GM19372 (cell line): ENCODE data around the gene OBSL1.

Experiments used
- ATAC-seq: cut with Tn5 transposase; IDR thresholded peaks from one replicate; pipeline ENCODE4 v1.9.1; 2021; ENCODE audit warnings: mild to moderate bottlenecking, low read depth, moderate library complexity; ENCODE audit not compliant: unreplicated experiment

The OBSL1 gene

DNA sequence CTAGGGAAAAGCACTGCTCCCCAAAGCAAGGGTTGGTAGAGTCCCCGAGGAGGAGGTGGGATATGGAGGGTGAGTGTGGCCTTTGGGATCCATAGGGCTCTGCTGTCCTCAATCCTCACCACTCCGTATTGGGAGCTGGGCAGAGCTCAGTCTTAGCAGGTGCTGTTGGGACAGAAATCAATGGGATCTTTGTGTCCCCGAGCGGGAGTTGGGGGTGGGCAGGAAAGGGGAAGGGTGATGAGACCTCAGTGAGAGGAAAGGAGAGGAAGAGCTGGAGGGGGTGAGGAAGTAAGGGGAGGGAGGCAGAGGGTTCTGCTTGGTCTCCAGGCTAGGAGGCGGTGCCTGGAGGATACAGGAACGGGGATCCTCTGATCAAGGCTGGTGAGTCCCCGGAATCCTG is 54.5 kb downstream of the OBSL1 start:
- no peak for ATAC-seq

DNA sequence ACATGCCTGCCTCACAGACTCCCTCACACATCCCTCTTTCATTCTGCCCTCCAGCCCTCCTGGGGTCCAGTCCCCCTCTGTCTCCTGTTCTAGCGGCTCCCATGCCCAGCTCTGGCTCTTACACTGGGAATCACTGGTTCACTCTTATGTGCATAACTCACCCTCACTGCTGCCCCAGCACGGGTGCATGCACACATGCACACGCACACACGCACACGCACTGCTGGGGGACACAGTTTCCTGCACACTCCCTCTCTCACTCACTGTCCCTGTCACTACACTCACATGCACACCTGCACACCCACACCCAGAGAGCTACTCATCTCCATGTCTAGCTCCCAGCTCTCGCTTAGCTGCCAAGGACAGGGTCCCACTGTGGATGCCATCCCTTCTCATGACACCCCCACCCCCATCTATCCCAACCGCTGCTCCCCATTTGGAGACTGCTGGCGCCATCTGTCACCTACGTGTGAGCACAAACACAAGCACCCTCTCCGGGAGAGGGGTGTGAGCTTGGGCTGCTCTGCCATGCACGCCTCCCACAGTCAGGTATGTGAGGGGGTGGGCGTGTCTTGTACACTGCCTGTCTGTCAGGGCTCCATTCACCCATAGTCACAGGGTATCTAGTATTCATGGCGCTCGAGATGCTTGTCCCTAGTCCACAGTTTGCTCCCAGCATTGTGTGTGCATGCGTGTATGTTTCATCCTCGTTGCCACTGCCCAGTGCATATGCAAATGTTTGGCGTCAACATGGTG is 55.3 kb downstream of the OBSL1 start:
- ATAC-seq: no peak

DNA sequence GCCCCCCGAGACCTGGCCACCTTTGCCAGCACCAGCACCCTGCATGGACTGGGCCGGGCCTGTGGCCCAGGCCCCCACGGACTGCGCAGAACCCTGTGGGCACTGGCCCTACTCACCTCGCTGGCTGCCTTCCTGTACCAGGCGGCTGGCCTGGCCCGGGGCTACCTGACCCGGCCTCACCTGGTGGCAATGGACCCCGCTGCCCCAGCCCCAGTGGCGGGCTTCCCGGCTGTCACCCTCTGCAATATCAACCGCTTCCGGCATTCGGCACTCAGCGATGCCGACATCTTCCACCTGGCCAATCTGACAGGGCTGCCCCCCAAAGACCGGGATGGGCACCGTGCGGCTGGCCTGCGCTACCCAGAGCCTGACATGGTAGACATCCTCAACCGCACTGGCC is 56.5 kb downstream of the OBSL1 start:
- no peak for ATAC-seq

DNA sequence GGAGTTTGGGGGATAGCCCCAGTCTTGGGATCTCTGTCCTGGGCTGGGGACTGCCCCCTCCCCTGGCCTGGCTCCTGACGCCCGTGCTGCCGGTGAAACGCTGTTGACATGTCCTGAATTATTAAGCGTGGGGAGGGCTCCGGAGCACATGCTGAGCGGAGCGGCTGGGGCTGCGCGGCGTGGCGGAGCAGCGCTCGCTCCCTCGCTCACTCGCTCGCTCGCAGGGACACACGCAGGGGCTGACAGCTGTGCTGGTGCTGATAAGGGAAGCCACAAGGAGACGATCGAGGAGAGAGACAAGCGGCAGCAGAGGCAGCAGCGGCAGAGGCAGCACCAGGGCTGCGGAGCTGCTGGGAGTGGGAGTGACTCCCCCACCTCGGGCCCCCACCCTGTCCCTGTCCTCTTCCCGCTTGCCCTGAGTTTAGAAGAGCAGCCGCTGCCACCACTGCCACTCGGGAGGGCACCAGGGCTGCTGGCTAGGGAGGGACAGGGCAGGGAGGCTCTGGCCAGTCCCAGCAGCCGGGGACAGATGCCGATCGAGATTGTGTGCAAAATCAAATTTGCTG is 57.1 kb downstream of the OBSL1 start, which contains the start of gene ASIC4:
Gene ASIC4 (plus strand): TSS at position 287 of the 566 bp plus-strand sequence. CDS start 243 bp downstream, at position 530.
- no peak for ATAC-seq

DNA sequence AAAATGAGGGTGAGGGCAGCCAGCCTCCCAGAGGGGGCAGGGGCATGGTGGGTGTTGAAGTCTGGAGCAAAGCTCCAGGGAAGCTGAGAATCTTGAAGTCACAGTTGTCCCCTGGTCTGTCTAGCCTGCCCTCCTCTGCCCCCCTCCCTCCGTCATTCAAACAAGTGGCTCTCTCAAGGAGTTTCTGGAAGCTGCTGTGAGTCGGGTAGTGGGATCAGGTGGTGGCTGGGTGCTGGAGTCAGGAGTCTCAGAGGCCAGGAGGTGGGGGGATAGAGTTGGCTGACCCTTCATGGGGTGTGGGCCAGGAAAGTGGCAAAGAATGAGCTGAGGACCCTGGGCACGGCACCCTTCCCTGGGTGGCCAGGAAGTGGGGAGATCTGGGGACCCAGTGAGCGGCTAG is 57.6 kb downstream of the OBSL1 start:
- no peak for ATAC-seq

DNA sequence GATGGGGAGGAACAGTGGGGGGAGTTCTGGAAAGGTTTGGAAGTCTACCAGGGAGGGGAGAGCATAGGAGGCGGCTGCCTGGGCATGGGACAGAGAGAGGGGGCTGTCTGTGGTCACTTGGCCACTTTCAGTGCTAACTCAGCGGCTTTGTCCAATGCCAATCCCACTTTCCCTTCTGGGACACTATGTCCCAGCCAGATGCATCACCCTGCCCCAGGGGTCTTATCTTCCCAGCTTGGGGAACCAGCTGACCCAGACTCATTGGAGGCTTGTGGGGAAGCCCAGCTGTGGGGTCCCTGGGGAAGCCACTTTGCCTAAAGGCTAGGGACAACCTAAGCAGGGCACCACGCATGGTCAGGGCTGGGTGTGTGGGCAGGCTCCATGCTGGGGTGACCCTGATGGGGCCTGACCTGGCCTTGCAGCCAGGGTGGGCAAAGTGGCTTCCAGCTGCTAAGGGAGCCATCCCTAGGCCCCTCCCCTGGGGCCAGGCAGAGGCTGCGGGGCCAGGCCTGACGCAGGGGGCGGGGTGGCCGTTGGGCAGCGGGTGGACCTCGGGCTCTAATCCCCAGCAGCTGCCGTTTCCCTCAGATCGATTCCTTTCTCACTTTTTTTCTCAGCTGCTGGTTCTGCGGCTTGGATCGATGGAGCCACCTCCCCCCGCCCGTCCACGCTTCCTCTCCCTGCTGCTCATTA is 58.7 kb downstream of the OBSL1 start:
- ATAC-seq: no peak

DNA sequence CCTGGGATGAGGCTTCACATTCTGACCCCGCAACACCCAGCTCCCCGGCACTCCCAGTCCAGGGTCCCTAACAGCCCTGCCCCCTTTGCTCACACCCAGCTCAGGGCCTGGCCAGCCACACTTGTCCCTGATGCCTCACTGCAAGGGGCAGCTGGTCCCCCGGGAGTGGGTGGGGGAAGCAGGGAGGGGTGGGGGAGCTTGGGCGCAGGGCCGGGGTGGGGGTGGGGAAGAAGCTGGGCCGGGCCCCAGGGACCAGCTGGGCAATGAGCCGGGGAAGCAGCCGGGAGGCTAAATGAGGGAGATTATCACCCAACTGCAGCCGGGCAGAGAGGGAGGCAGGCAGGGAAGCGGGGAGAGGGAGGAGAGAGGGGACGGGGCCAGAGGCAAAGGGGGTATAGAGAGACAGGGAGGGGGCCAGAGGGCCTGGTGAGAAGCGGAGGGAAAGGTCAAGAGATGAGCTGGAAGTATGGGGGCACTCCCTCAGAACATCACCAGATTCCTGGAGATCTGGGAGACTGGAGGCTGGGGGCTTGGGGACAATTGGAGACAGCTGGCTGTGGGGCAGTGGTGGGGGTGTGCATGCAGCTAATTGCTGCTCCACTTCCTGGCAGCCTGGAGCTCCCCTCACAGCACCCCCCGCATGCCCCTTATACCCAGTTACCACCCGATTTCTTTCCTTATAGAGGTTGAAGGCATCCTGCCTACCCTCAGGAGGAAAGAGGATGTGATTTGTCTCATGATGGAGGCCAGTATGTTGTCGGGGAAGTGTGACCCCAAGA is 59.6 kb downstream of the OBSL1 start:
- ATAC-seq: no peak

DNA sequence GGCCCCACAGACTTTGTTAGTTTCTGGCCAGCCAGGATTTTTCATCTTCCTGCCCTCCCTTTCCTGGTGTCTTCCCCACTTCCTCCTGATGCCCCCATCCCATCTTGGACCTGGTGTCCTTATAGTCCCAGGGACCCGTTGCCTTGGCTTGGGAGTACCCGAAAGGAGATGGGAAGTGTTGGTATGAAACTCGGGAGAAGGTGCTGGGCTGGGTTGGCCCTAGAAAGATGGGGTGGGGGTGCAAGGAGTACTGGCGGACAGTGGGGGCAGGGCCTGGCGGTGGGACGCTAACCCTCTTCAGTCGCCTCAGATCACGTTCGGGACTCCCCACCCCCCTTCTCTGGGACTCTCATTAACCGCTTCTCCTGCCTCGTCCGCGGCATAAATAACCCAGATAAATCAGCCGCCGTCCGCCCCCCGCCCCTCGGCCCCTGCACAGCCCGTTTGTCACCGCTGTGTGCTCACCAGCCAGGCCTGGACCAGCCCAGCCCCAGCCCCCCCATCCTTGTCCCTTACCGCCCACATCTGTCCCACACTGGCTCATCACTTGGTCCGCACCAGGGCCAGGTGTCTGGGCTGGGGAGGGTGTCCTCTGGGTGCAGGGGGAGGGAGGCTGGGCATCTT is 60.7 kb downstream of the OBSL1 start:
- ATAC-seq: no peak

DNA sequence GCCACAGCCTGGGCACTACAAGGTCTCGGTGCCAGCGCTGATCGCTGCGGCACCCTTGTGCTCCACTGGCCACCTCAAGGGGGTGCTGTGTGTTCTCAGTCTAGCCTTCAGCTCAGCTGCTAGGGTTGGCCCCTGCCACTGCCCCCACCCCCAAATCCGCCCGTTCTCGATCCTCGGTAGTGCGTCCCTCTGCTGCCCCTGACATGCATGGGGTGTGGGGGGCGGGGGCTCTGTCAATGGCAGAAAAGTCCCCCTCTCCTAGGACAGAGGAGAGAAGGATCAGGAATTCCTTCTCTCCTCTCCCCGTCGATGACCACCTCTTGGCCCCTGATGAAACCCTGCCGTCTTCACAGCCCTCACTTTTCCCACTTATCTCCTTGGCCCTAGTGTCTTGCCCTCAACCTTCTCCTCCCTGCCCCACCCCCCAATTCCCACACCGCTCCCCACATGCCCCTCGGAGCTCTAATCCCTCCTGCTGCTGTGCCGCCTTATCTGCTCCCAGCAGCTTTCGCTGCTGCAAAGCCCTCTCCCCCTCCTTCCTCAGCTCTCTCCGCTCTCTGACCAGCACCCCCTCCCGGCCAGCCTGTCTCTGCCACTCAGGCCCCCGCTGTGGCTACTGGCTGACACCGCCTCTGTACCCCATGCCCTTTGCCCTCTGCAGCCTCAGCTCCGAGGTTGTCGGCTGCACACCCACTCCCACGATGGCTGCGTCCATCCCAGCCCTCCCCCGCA is 61.4 kb downstream of the OBSL1 start:
- ATAC-seq: peak; percentile 56

DNA sequence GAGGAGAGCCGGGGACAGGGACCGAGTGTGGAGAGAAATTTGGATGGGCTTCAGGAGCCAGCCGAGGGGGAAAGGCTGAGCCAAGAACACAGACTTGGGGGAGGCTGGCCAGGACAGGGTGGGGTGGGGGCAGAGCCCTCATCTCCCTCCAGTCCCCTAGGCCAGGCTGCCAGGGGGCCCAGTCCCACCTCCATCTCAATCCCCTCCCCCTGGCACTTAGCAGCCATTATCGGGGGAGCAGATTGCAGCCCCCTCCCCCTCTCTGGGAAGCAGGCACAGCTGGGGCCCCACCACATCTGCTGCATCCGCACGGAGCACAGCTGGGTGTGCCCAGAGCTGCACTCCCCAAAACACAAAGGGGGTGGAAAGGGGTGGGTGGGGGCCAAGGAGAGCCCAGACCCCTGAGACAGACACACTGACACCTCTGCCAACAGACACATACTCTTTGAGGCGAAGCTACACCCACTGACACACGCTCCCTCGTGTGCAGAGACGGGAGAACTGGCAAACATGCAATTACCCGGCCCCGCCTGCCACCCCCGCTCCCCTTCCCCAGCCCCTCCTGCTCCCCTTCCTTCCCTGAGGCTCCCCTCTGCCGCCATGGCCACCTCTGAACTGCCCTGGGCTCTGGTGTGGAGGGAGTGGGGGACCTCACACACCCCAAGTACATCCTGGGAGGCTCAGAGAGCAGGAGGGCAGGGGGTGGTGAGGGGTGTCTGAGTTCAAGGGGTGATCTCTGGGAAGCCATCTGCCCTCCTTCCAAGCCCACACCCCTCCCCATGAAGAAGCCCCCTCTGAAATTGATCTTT is 62.2 kb downstream of the OBSL1 start:
- ATAC-seq: peak; percentile 12

DNA sequence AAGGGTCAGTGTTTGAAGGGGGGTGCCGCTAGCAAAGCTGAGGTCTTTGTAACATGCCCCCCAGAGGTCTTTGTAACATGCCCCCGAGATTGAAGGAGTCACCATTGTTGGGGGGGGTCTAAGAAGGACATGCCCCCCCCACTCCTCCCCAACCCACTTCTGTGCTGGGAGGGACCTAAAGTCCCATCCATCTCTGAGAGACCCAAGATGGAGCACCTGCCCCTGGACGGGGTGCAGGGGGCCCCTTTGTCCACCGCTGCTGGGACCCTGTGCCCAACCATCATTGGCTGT is 63.0 kb downstream of the OBSL1 start:
- no peak for ATAC-seq

DNA sequence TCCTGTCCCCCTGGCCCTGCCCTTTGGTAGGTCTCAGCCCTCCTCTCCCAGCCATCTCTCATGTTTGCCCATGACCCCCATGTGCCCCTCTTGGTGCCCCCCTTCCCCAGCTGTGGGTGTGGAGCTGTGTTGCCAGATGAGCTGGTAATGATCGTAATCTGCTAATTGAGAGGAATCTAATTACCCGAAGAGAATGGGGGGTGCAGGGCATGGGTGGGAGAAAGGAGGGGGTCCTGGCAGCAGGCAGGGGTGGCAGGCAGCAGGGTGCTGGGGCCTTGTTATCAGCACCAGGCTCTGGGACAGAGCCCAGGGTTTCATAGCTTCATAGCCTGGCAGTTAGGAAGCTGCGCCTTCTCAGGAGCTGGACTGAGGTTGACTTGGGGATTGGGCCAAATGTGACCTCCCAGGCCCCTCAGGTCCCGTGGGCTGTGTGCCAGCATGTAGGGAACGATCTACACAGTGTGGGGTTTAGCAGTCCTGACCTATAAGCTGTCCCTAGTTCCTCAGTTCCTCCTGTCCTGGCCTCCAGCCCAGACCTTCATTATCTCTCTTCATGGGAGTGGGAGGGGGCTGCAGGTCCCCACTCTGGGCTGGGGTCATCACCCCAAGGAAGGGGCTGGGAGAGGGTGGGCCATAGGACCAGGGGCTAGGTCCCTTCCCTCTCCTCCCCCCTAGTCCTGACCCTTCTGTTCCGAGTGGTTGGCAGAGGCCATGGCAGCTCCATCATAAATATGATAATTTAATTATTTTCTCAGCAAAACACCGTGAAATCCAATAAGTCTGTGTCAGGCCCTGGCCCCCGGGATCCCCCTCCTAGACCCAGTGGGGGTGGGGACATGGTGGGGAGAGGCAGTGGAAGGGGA is 63.5 kb downstream of the OBSL1 start:
- ATAC-seq: no peak

DNA sequence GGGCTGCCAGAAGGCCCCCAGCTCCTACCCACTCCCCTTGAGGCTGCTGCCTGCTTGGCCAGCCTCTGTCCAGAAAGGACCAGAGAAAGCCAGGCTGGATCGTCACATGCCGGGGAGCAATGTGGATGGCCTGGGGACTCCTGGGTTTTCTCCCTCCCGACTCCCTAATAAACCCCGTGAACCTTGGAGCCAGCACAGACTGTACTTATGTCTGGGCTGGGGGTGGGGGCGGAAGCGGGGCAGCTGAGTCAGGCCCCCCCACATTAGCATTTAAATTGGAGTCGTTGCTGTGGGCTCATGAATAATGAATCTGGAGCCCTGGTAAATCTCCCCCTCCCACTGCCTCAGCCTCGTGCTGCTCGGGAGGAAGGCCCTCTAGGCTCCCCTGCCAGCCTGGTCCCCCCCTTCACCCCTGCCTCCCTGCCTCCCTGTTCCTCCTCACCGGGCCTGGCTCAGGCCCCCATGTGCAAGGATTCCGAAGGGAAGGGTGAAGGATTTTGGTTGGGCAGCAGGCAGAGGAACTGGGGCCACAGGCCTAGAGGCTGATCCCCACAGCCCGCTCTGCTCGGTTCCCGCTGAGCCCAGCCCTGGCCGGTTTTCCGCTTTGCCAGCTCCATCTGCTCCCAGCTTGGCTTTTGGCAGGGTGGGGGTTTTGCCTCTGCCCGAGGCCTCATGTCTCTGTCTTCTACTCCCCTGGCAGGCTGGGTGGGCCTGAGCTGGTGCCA is 64.4 kb downstream of the OBSL1 start:
- no peak for ATAC-seq

DNA sequence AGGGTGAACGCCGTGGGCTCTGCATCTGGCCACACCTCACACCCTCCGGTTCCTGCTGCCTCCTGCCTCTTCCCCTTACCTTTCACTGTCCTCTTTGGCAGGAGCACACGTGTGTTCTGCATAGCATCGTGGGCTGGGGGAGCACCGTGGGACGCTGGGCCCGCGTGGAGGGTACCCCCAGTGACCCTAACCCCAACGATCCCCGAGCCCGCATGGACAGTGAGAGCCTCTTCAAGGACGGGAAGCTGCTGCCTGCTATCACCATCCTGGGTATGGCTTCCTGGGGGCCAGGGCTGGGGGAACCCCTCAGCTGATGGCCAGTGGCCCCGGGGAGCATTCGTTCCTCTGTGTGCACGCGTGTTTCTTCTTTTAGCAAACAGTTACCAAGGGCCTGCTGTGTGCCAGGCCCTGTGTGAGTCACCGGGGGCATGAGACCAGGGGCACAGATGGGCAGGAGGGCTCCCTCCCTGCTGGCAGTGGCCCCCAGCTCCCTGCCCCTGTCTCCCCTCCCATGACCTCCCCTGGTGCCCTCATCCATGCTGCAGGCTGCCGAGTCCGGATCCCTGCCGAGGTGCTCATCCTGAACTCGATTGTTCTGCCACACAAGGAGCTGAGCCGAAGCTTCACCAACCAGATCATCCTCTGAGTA is 65.1 kb downstream of the OBSL1 start:
- no peak for ATAC-seq

DNA sequence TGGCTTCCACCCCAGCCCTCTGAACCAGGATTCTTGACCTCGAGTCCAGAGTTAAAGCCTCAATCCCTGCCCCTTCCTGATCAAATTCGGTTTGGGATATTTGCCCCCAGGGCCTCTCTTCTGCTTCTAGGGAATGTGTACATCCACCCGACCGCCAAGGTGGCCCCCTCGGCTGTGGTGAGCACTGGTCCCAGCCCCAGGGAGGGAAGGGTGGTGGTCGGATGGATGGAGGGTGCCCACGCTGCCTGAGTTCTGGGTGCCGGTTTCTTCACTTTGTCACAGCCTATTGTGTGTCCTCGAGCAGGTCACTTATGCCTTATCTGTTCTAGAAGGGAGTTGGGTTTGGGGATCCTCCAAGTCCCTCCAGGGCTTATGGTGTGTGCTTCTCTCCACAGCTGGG is 65.8 kb downstream of the OBSL1 start:
- no peak for ATAC-seq

DNA sequence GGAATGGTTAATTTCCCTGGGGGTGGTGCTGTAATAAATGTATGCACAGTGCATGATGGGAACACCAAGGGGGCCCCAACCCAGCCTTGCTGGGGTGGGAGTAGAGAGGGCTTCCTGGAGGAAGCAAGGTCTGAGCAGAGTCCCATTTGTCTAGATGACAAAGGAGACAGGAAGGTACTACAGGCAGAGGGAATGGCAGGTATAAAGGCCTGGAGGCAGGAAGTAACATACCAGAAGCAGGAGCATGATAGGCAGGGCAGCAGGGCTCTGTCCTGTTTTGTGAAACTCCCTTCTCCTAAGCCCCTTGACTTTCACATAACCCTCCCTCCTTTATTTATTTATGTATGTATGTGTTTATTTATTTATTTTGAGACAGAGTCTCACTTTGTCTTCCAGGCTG is 68.7 kb downstream of the OBSL1 start:
- ATAC-seq: no peak

DNA sequence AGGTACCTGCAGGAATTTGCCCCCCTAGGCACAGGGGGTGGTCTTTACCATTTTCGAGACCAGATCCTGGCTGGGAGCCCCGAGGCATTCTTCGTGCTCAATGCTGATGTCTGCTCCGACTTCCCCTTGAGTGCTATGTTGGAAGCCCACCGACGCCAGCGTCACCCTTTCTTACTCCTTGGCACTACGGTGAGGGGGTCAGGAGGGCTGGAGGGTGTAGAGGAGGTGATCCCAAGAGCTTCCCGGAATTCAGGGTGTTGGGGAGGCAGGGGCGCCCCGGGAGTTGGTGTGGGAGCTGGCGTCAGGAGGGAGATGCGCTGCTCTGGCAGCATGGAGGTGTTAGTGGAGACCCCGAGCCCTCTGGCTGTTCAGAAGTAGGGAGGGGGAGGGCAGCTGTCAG is 69.5 kb downstream of the OBSL1 start:
- no peak for ATAC-seq
